SKM-1 treated with dmso at 0.1 percent for 144 hours (cell line): ENCODE measurements around the gene RASIP1.
"Not testable (repeated sequence)": the region's sequence is repeated elsewhere in the genome, so short reads cannot be mapped to it uniquely, and the experiment has no call there.

Experiments
- DNase-seq: peaks from one replicate; lab custom pipeline; 2025; ENCODE audit not compliant: unreplicated experiment; lab: John Stamatoyannopoulos, UW

Gene RASIP1, protein sequence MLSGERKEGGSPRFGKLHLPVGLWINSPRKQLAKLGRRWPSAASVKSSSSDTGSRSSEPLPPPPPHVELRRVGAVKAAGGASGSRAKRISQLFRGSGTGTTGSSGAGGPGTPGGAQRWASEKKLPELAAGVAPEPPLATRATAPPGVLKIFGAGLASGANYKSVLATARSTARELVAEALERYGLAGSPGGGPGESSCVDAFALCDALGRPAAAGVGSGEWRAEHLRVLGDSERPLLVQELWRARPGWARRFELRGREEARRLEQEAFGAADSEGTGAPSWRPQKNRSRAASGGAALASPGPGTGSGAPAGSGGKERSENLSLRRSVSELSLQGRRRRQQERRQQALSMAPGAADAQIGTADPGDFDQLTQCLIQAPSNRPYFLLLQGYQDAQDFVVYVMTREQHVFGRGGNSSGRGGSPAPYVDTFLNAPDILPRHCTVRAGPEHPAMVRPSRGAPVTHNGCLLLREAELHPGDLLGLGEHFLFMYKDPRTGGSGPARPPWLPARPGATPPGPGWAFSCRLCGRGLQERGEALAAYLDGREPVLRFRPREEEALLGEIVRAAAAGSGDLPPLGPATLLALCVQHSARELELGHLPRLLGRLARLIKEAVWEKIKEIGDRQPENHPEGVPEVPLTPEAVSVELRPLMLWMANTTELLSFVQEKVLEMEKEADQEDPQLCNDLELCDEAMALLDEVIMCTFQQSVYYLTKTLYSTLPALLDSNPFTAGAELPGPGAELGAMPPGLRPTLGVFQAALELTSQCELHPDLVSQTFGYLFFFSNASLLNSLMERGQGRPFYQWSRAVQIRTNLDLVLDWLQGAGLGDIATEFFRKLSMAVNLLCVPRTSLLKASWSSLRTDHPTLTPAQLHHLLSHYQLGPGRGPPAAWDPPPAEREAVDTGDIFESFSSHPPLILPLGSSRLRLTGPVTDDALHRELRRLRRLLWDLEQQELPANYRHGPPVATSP

GRCh38 chr19:48740164-48740972 lies at the start of gene RASIP1:
Gene RASIP1, minus strand, starts transcription at chr19:48740610. Its CDS starts 328 bp downstream, at chr19:48740282.
- DNase-seq: no peak

DNA sequence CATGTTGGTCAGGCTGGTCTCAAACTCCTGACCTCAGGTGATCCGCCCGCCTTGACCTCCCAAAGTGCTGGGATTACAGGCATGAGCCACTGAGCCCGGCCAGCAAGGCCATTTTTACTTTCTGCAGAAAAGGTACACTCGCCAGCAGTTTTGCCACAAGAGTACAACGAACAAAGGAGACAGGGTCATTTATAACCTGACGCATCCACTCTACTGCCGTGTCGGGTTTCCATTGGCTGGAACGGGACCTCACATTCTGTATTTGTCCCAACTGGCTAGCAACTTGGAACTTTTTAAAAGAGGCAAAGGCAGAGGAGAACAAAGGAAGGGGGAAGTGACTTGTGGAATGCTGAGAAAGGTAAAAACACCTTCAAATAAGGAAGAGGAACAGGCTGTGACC lies 46.9 kb upstream of the RASIP1 start:
- not testable (repeated sequence) for DNase-seq

- DNase-seq: not testable (repeated sequence)
Observed at GRCh38 chr19:48786422-48786821, 46.0 kb upstream of the RASIP1 start.

GRCh38 chr19:48784527-48784926 lies 44.1 kb upstream of the RASIP1 start:
- DNase-seq: no peak

DNA sequence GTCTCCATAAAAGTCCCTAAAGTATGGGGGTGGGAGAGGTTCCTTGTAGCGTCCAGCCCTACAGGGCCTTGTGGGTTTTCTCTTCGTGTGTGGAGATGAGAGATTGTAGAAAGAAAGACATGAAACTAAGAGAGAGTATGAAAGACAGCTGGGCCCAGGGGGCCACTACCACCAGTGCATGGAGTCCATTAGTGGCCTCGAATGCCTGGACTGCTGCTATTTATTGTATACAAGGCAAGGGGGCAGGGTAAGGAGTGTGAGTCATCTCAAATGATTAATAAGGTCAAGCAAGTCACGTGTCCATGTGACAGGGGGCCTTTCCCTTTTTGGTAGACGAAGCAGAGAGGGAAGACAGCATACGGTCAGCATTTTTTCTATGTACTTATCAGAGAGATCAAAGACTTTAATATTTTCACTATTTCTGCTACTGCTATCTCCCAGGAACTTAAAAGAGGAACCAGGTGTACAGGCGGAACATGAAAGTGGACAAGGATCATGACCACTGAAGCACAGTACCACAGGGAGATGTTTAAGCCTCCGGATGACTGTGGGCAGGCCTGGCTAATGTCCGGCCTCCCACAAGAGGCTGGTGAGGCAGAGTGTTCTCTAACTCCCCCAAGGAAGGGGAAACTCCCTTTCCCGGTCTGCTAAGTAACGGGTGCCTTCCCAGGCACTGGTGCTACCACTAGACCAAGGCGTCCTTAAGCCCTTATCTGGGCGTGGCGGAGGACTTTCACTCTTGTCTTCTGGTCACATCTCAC lies 40.4 kb upstream of the RASIP1 start:
- DNase-seq: no peak

GRCh38 chr19:48779636-48780035 lies 39.2 kb upstream of the RASIP1 start:
- no peak for DNase-seq

- no peak for DNase-seq
Observed at GRCh38 chr19:48777720-48778119, 37.3 kb upstream of the RASIP1 start.

DNA sequence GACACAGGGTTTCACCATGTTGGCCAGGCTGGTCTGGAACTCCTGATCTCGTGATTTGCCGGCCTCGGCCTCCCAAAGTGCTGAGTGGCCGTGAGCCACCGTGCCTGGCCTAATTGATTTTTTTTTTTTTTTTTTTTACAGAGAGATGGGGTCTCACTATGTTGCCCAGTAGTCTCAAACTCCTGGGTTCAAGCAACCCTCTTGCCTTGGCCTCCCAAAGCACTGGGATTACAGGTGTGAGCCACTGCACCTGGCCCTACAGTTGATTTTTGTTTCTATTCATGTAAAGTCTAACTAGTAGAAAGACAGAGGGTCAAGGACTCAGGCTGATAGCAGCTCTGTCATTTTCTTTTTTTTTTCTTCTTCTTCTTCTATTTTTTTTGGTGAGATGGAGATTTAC lies 36.7 kb upstream of the RASIP1 start:
- DNase-seq: no peak

GRCh38 chr19:48772503-48772953 lies 32.1 kb upstream of the RASIP1 start:
- DNase-seq: no peak

DNA sequence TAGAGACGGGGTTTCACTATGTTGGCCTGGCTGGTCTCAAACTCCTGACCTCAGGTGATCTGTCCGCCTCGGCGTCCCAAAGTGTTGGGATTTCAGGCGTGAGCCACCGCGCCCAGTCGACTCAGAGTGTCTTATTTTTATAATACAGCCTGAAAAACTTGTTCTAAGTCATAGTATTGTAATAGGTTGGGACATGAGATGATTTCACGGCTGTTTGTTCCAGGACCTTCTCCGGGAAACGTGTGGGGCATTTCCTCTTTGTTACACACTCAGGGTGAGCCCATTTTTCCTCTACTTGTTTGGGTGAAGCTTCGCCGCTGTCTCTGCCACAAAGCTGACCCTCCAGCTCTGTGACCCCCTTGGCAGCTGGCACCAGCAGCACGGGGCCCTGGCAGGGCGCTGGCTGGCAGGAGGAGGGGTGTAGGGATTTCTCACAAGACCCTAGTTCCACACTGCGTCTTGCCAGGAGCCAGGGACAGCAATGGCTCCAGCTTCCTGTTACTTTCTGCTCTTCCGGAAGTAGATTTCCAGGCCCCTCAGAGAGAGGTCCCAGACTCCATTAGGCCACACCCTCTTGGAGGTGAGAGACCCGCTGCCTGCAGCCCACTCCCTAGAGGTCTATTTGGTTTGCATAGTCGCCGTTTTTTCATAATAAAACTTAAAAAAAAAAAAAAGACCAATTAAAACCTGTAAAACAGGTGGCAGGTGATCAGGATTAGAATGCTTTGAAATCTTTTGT lies 30.5 kb upstream of the RASIP1 start:
- DNase-seq: no peak

DNA sequence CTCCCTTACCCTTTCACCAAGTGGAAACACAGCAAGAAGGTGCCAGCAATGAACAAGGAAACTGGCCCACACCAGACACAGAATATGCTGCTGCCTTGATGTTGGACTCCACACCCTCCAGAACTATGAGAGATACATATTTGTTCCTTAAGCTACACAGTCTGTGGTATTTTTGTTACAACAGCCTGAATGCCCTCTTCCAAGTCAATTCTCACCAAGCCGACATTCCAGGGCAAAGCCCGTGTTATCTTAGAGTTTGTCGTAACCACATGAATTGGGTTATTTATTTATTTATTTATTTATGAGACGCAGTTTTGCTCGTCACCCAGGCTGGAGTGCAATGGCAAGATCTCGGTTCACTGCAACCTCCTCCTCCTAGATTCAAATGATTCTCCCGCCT lies 29.9 kb upstream of the RASIP1 start:
- DNase-seq: no peak

GRCh38 chr19:48768994-48769713 lies 28.7 kb upstream of the RASIP1 start:
- DNase-seq: no peak

- not testable (repeated sequence) for DNase-seq
Observed at GRCh38 chr19:48768171-48768753, 27.9 kb upstream of the RASIP1 start.

DNA sequence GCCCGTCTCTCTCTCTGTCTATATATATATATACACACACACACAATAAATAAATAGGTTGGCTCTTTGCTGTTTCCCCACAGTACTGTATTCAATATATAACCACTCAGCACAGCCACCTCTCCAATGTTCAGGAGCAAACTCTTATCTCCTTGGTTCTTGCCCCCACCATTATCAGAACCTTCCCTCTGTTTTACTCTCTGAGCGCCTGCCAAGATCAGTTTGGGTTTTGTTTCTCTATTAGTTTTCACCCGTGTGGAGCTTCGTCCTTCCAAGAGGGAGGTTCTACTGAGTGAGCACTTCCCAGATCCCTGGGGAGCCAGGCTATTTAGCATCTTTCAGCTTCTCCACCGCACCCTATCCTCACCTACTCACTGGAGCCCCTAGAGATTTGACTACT lies 25.4 kb upstream of the RASIP1 start:
- DNase-seq: not testable (repeated sequence)

DNA sequence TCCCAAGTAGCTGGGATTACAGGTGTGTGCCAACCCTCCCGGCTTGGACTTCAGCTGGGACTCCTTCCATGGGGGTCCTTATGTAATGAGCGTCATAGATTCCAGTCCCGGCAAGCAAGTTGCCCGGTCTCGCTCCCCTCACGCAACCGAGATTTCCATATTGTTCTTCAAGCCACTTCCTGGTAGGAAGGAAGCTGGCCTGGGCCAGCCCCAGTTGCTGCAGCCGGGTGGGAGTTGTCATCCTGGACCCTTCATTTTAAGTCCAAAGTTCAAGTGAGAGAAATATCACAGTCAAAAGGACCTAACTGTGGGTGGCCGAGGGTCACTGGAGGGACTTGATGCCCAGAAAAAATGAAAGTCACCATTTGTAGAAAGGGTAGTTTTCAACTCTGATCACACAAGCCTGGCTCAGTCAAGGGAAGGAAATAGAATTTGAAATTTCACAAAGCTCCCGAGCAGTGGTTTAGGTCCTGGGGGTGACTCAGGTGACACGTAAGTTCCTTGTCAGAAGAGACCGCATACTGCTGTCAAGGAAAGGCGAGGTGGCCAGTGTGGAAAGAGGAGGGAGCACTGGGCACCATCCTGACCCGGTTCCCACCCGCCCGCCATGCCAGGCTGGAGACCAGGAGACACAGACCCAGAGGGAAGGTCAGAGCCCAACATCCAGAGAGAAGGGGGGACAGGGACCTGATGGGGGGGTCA lies 20.2 kb upstream of the RASIP1 start:
- no peak for DNase-seq

DNA sequence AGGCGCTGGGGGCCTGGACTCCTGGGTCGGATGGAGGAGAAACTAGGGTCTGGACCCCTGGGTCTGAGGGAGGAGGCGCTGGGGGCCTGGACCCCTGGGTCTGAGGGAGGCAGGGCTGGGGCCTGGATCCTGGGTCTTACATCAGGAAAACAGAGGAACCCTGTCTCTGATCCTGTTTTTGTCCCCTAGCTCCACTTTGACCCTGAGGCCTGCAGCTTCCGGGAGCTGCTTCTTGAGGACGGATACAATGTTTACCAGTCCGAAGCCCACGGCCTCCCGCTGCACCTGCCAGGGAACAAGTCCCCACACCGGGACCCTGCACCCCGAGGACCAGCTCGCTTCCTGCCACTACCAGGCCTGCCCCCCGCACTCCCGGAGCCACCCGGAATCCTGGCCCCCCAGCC lies 17.3 kb upstream of the RASIP1 start:
- no peak for DNase-seq

GRCh38 chr19:48757089-48757675 lies 16.8 kb upstream of the RASIP1 start:
- DNase-seq: no peak

- no peak for DNase-seq
Observed at GRCh38 chr19:48756686-48757085, 16.3 kb upstream of the RASIP1 start.
